ENCODE measurements around the gene ANO10.
"Not testable (repeated sequence)": the region's sequence is repeated elsewhere in the genome, so short reads cannot be mapped to it uniquely, and the experiment has no call there.

The ANO10 gene

GRCh38 chr3:43565661-43566341 lies 56.0 kb downstream of the ANO10 start:
- not testable (repeated sequence) for DNase-seq

- no peak for DNase-seq
Observed at GRCh38 chr3:43559961-43560360, 61.9 kb downstream of the ANO10 start.

- no peak for DNase-seq
Observed at GRCh38 chr3:43558171-43558570, 63.6 kb downstream of the ANO10 start.

GRCh38 chr3:43549626-43550290 lies 72.1 kb downstream of the ANO10 start:
- no peak for DNase-seq

- DNase-seq = not testable (repeated sequence)
Observed at GRCh38 chr3:43544277-43544676, 77.5 kb downstream of the ANO10 start.

- DNase-seq = no peak
Observed at GRCh38 chr3:43542328-43543043, 79.3 kb downstream of the ANO10 start.

- no peak for DNase-seq
Observed at GRCh38 chr3:43540624-43541023, 81.2 kb downstream of the ANO10 start.

- DNase-seq = no peak
Observed at GRCh38 chr3:43539321-43539720, 82.5 kb downstream of the ANO10 start.

GRCh38 chr3:43537225-43537624 lies 84.6 kb downstream of the ANO10 start:
- no peak for DNase-seq

GRCh38 chr3:43534675-43535074 lies 87.1 kb downstream of the ANO10 start:
- no peak for DNase-seq

GRCh38 chr3:43533009-43533408 lies 88.8 kb downstream of the ANO10 start:
- no peak for DNase-seq

GRCh38 chr3:43531835-43532234 lies 90.0 kb downstream of the ANO10 start:
- DNase-seq = no peak

- no peak for DNase-seq
Observed at GRCh38 chr3:43528498-43529099, 93.2 kb downstream of the ANO10 start.

- DNase-seq = no peak
Observed at GRCh38 chr3:43526956-43527355, 94.9 kb downstream of the ANO10 start.

GRCh38 chr3:43525941-43526607 lies 95.7 kb downstream of the ANO10 start:
- no peak for DNase-seq

- DNase-seq = no peak
Observed at GRCh38 chr3:43525386-43525785, 96.4 kb downstream of the ANO10 start.

- no peak for DNase-seq
Observed at GRCh38 chr3:43523454-43524053, 98.3 kb downstream of the ANO10 start.

- DNase-seq = no peak
Observed at GRCh38 chr3:43522727-43523362, 99.0 kb downstream of the ANO10 start.

GRCh38 chr3:43521941-43522340 lies 99.9 kb downstream of the ANO10 start:
- DNase-seq = no peak

GRCh38 chr3:43518515-43518914 lies 103.3 kb downstream of the ANO10 start:
- not testable (repeated sequence) for DNase-seq

GRCh38 chr3:43515970-43516635 lies 105.7 kb downstream of the ANO10 start:
- no peak for DNase-seq

Data from activated CD4-positive, alpha-beta T cell treated with anti-CD3 and anti-CD28 coated beads for 1 hour (primary cell).